DMS79 (cell line): ENCODE data around the gene PSMA5.
"Not testable (repeated sequence)": the region's sequence is repeated elsewhere in the genome, so short reads cannot be mapped to it uniquely, and the experiment has no call there.

Source experiments
- DNase-seq: peaks from one replicate; lab custom pipeline; 2025; lab: John Stamatoyannopoulos, UW

PSMA5 gene

GRCh38 chr1:109392037-109392787, 34.0 kb downstream of the PSMA5 start:
- no peak for DNase-seq

- DNase-seq, result no peak
These were observed 34.6 kb downstream of the PSMA5 start for GRCh38 chr1:109391626-109392025.

- no peak for DNase-seq
These were observed 35.1 kb downstream of the PSMA5 start for GRCh38 chr1:109391157-109391556.

- DNase-seq, result no peak
These were observed 36.5 kb downstream of the PSMA5 start for GRCh38 chr1:109389638-109390341.

- no peak for DNase-seq
These were observed 37.2 kb downstream of the PSMA5 start for GRCh38 chr1:109388884-109389637.

GRCh38 chr1:109388208-109388711, 38.0 kb downstream of the PSMA5 start:
- DNase-seq, result no peak

- DNase-seq, result no peak
These were observed 40.1 kb downstream of the PSMA5 start for GRCh38 chr1:109386054-109386717.

GRCh38 chr1:109385417-109385816, 40.8 kb downstream of the PSMA5 start:
- no peak for DNase-seq

- DNase-seq, result no peak
These were observed 42.4 kb downstream of the PSMA5 start for GRCh38 chr1:109383854-109384253.

- DNase-seq, result no peak
These were observed 43.0 kb downstream of the PSMA5 start for GRCh38 chr1:109383087-109383779.

- no peak for DNase-seq
These were observed 44.7 kb downstream of the PSMA5 start for GRCh38 chr1:109381573-109381972.

GRCh38 chr1:109379907-109380306, 46.3 kb downstream of the PSMA5 start:
- DNase-seq, result no peak

GRCh38 chr1:109379422-109379821, 46.8 kb downstream of the PSMA5 start:
- no peak for DNase-seq

- no peak for DNase-seq
These were observed 48.5 kb downstream of the PSMA5 start for GRCh38 chr1:109377698-109378097.

GRCh38 chr1:109373696-109374095, 52.6 kb downstream of the PSMA5 start:
- DNase-seq, result not testable (repeated sequence)

GRCh38 chr1:109373126-109373525, 53.1 kb downstream of the PSMA5 start:
- DNase-seq, result no peak

- no peak for DNase-seq
These were observed 54.0 kb downstream of the PSMA5 start for GRCh38 chr1:109372281-109372680.

GRCh38 chr1:109371341-109371739, 54.9 kb downstream of the PSMA5 start:
- DNase-seq, result no peak

- no peak for DNase-seq
These were observed 55.4 kb downstream of the PSMA5 start for GRCh38 chr1:109370712-109371340.

GRCh38 chr1:109369167-109369746, 57.0 kb downstream of the PSMA5 start:
- no peak for DNase-seq

- no peak for DNase-seq
These were observed 57.8 kb downstream of the PSMA5 start for GRCh38 chr1:109368464-109368863.
